ENCODE measurements around the gene SLC39A9. TPM values are rescaled to one million over a fixed set of nuclear protein-coding genes. Genes with fewer than 3 reads are reported as not detected.

Gene SLC39A9
- total RNA-seq, 1 experiment from 2014 or later = 80.2 TPM

DNA sequence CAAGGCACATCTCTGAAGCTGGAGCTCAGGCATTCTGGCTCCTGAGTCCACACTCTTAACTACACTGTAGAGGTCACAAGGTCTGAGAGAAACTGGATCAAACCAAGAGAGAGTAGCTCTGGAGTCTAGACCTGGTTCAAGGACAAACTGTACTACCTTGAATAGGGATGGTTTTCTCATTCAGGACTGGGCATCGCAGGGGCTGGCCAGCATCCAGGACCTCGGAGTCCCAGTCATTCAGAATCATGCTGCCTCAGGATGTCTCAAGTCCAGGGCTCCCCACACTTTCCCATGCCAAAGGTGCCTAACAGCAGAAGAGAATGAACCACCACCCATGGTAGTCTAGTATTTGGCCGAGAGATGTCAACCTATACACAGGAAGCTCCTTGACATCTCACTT, 72.9 kb downstream of the SLC39A9 start:
- no peaks in the 10 kb centered on the region for H3K27me3 ChIP-seq (ENCODE audit: insufficient read depth, low read length)
- H3K9me3 ChIP-seq (ENCODE audit: control insufficient read depth in 1 of 2, insufficient read depth in 1 of 2, low read depth in 1 of 2, low read length in 2 of 2) = no peaks in the 10 kb centered on the region
- H3K4me3 ChIP-seq (replicated peaks in 1 of 2; ENCODE audit: low read depth in 1 of 2, low read length in 2 of 2) = no peak overlapping the region
- no peak overlapping the region for H3K9ac ChIP-seq (ENCODE audit: low read length)
- no peak for TF ChIP-seq SRF (IDR thresholded peaks at IDR 0.05; ENCODE audit: low read depth)
- TF ChIP-seq CEBPB (IDR thresholded peaks at IDR 0.05; ENCODE audit: low read depth) = no peak
- no peak for TF ChIP-seq YY1 (IDR thresholded peaks at IDR 0.05; ENCODE audit: extremely low read depth, insufficient replicate concordance, low read depth, low read length)
- no peak for TF ChIP-seq RAD21 (IDR thresholded peaks at IDR 0.05; ENCODE audit: low read depth)
- TF ChIP-seq REST (IDR thresholded peaks at IDR 0.05; ENCODE audit: low read depth) = no peak
- TF ChIP-seq ZNF274 (IDR thresholded peaks at IDR 0.05; ENCODE audit: low read depth, low read length) = no peak
- TF ChIP-seq TCF7L2 (IDR thresholded peaks at IDR 0.05; ENCODE audit: borderline replicate concordance, extremely low read depth, insufficient read depth, insufficient read length) = no peak
- no peak for TF ChIP-seq MAX (IDR thresholded peaks at IDR 0.05)
- no peak for TF ChIP-seq EZH2phosphoT487 (IDR thresholded peaks at IDR 0.05; ENCODE audit: borderline replicate concordance)
- no peak for TF ChIP-seq SIN3A (IDR thresholded peaks at IDR 0.05; ENCODE audit: low read depth)
- no peak for TF ChIP-seq POLR2AphosphoS5 (IDR thresholded peaks at IDR 0.05; ENCODE audit: low read depth, low read length)
- no peak for DNase-seq (ENCODE audit: low read depth, low spot score)
- RAD21 ChIA-PET (ENCODE audit: low non-redundant PET in 1 of 2, low total read pairs in 2 of 2, uncharacterized antibody in 2 of 2, unreplicated experiment in 2 of 2) = no interaction called here
- intact Hi-C loops (cut with micrococcal nuclease) = no loop called here
- no peaks in the 10 kb centered on the region for H3K36me3 ChIP-seq (ENCODE audit: control insufficient read depth in 1 of 2, insufficient read depth in 2 of 2, low read length in 2 of 2)
- peaks cover 0 to 7% of the 10 kb centered on the region in 2 experiments; a peak in 2 of 4 replicates for H3K4me1 ChIP-seq (ENCODE audit: control insufficient read depth in 1 of 2, insufficient read depth in 2 of 2, low read length in 2 of 2)
- no peaks in the 10 kb centered on the region for H4K20me1 ChIP-seq (ENCODE audit: insufficient read depth)
- BruUV-seq (replicated peaks) = no TSS peak
- POLR2A ChIA-PET = no interaction called here
- ATAC-seq = no peak
- CTCF ChIA-PET = no interaction called here
- no peaks in the 10 kb centered on the region for H3K9me2 ChIP-seq (ENCODE audit: insufficient read depth)
- H3K79me2 ChIP-seq (ENCODE audit: insufficient read depth, low read length) = no peaks in the 10 kb centered on the region
- no peak overlapping the region for H3K4me2 ChIP-seq (ENCODE audit: low read length)
- no peak overlapping the region for H2AFZ ChIP-seq (ENCODE audit: low read depth, low read length, poor library complexity, severe bottlenecking)
- H3K27ac ChIP-seq (ENCODE audit: low read depth, low read length) = no peak overlapping the region
